Stimulated activated CD4-positive, alpha-beta T cell treated with anti-CD3 and anti-CD28 coated beads, Interleukin-15, amount 100 ng/mL, for 1 hour (primary cell): ENCODE measurements around the gene SUN1.

ENCODE experiments used
- DNase-seq, 2 donors: peaks; one replicate each; pipeline ENCODE4 v3.0.0-alpha.2; 2020; ENCODE audit warnings: low read depth in 1 of 2, low spot score in 1 of 2

Gene SUN1

GRCh38 chr7:876077-876971 lies 44.0 kb downstream of the SUN1 start, which contains the start of gene GET4:
Gene GET4 (plus strand): TSS chr7:876554. CDS start chr7:876646, 92 bp downstream.
- DNase-seq, result peak; percentile 96 to 99

- no peak for DNase-seq
These were observed 44.7 kb downstream of the SUN1 start for GRCh38 chr7:876972-877311.

- no peak for DNase-seq
These were observed 45.3 kb downstream of the SUN1 start for GRCh38 chr7:877312-878232.

- DNase-seq, result no peak
These were observed 46.8 kb downstream of the SUN1 start for GRCh38 chr7:879093-879492.

- DNase-seq, result no peak
These were observed 47.4 kb downstream of the SUN1 start for GRCh38 chr7:879706-880105.

- no peak for DNase-seq
These were observed 48.2 kb downstream of the SUN1 start for GRCh38 chr7:880450-880849.

GRCh38 chr7:881441-882234 lies 49.4 kb downstream of the SUN1 start:
- DNase-seq, result no peak

GRCh38 chr7:882336-883035 lies 50.2 kb downstream of the SUN1 start:
- DNase-seq, result no peak

- no peak for DNase-seq
These were observed 51.1 kb downstream of the SUN1 start for GRCh38 chr7:883055-884021.

- no peak for DNase-seq
These were observed 52.1 kb downstream of the SUN1 start for GRCh38 chr7:884191-885003.

- no peak for DNase-seq
These were observed 53.1 kb downstream of the SUN1 start for GRCh38 chr7:885261-885892.

GRCh38 chr7:885893-886625 lies 53.8 kb downstream of the SUN1 start:
- DNase-seq, result no peak

- DNase-seq, result no peak
These were observed 54.6 kb downstream of the SUN1 start for GRCh38 chr7:886626-887487.

- no peak for DNase-seq
These were observed 55.2 kb downstream of the SUN1 start for GRCh38 chr7:887488-887820.

GRCh38 chr7:888081-889024 lies 56.1 kb downstream of the SUN1 start:
- DNase-seq, result no peak

- no peak for DNase-seq
These were observed 56.7 kb downstream of the SUN1 start for GRCh38 chr7:889025-889390.
